Right forelimb (tissue), 1 donor: Measurements from ENCODE around the gene AQP6.

Source experiments
- DNase-seq: peaks from one replicate; pipeline ENCODE4 v3.0.0-alpha.2; 2018

AQP6 gene

DNA sequence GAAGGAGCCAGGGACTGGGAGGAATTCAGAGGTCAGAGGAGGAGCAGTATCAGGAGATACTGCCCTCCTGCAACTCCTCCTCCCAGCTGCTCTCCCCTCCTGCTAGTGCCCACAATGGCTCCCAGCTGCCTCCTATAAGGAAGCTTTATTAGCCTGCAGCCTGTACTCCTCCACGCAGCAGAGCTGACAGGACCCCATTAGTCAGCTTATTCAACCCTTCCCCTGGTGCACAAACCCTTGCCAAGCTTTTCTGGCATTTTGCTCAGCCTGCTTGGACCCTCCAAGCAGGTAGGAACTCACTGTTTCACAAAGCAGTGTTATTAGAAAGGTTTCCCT lies 29.2 kb upstream of the AQP6 start:
- DNase-seq: no peak

DNA sequence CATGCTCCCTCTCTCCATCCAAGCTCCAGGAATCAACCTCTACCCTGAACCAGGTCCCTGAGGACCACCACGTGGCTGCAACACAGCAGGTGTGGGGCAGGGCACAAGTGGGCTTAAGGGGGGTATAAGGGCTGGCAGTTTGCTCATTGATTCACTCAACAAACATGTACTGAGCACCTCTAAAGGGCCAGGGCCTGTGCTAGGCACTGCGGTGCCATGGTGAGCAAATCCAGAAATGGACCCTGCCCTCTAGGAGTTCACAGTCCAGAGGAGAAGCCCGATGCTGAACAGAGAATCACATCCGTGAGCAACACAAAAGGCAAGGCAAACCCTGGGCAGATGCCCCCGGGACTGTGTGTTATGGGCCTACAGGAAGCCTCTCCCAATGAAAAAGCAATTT lies 28.7 kb upstream of the AQP6 start:
- DNase-seq: no peak

DNA sequence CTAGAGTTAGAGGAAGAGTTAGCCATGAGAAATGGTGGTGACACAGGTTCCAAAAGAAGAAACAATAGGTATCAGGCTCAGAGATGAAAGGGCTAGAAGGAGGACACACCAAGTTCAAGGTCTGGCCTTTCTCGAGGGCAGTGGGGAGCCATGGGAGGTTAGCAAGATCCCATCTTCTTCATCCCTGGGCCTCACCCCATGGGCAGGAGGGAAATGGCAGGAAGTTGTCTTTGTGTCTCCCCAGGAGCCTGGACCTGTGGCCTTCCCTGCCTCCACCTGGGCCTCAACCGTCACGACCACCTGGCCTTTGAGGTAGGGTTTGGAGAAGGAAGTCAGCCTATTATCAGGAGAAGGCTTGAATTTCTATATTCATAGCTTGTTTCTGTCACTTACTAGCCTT lies 28.0 kb upstream of the AQP6 start:
- DNase-seq: no peak

GRCh38 chr12:49945394-49946080 lies 27.2 kb upstream of the AQP6 start:
- DNase-seq: peak; percentile 87

DNA sequence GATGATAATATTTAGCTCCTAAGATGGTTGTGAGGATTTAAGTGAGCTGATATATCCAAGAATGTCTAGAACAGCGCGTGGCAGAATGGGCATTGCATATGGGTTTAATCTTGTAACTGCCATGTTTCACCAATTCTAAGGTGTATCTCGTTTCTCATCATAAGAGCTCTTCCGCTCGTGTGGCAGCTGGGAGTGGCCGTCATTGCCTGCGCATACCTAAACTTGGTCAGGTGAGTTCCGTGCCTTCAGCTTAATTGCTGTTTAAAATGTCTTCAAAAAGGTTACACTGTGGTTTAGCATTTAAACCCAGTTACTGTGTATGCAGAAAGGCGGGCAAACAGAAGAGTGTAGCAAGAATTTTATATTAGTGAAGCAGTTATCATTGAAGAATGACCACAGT lies 26.7 kb upstream of the AQP6 start:
- DNase-seq: no peak

DNA sequence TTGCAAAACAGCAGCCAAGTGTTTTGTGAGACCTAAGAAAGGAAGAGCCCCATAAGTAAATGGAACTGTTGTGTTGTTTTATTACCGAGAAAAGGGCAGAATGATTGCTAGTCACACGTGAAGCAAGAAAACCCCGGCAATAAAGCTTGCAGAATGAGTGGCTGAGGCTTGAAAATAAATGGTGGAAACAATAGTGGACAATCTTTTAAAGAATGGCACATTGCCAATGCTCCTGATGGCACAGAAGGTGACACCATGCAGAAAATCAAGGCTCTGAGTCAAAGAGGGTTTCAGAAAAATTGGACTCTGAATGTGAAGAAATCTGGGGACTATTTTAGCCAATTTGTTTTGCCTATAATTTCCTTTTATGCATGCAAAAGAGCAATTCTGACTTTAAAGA lies 26.2 kb upstream of the AQP6 start:
- DNase-seq: no peak

DNA sequence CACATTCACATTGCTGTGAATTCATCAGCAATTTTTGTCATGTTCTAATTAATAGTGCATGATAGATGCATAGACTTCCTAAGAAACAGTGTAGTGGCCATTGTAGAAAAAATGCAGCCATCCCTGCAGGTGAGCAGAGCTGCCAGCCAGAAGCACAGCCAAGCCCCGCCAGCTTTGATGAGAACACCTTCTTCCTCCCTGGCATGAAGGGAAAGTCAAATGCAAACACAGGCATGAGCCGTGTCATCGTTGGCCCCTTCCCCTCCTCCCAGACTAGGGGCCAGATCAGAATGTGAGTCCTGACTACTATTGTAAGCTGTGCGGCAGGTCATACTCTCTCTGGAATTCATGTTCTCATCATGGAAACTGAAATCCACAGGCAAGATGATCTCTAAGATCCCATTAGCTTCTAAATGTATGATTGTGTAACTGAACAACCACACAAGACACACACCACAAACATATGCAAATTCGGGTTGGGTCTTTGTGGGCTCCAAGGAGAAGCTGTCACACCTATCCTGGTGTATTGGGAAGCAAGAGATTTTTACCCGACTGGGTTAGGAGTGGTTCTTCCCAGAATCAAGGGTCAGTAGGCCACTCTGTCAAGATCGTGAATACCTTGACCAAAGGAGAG lies 25.0 kb upstream of the AQP6 start:
- no peak for DNase-seq

GRCh38 chr12:49948866-49949845 lies 23.6 kb upstream of the AQP6 start:
- no peak for DNase-seq

GRCh38 chr12:49949866-49950265 lies 22.9 kb upstream of the AQP6 start:
- no peak for DNase-seq

GRCh38 chr12:49950273-49951251 lies 22.2 kb upstream of the AQP6 start, which contains the start of gene AQP2:
AQP2 (plus strand) TSS chr12:49950737; CDS start chr12:49950831, 94 bp downstream.
- DNase-seq: no peak

- DNase-seq: peak; percentile 30
Measured at GRCh38 chr12:49951411-49952240, 21.1 kb upstream of the AQP6 start.

- no peak for DNase-seq
Measured at GRCh38 chr12:49952391-49953055, 20.2 kb upstream of the AQP6 start.

- DNase-seq: no peak
Measured at GRCh38 chr12:49953151-49953550, 19.6 kb upstream of the AQP6 start.

GRCh38 chr12:49953961-49954846 lies 18.5 kb upstream of the AQP6 start:
- no peak for DNase-seq

- no peak for DNase-seq
Measured at GRCh38 chr12:49954863-49955830, 17.6 kb upstream of the AQP6 start.

DNA sequence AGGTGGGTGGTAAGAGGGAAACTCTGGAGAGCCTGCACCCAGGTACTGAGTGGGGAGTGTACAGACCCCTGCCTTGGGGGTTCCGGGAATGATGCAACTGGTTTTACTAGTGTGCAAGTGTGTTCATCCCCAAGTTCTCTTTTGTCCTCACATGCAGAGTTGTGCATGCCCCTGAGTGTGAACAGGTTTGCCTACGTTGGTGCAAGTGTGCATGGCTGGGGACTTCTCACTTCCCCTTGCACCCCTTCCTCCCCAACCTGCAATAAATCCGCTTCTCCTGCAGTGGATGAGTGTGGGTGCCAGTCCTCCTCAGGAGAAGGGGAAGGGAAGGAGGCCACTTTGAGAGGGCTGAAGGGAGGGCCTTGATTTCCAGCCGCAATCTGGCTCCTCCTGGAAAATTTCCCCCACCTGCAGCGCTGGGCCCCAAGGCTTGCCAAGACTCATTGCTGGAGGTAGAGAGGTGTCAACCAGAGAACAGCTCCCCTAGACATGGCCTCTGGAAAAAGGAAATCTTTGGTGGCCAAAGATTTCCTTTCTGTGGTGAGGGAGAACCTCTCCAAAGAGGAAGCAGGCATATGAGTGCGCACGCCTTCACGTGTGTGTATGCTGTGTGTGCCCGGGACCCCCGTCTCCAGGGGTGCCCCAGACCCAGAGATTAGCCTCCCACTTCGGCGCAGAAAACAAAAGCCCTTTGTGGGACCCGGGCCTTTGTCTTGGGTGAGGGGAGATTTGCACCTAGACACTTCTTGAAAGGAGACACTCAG lies 16.7 kb upstream of the AQP6 start:
- no peak for DNase-seq

- no peak for DNase-seq
Measured at GRCh38 chr12:49956663-49957569, 15.8 kb upstream of the AQP6 start.
